HepG2 (cell line): ENCODE results near the gene ANKRD53. TPM values are rescaled to one million over a fixed set of nuclear protein-coding genes. Genes with fewer than 3 reads are reported as not detected.

Experiments
- ATAC-seq: fragments of 200-7000 bp; cut with Tn5 transposase; 3 replicates; pipeline ENCODE4 v1.9.1; 2020; ENCODE audit warnings: mild to moderate bottlenecking, moderate library complexity
- BruUV-seq: library from RNA; stranded (reverse); fragments of 400-500 nt; replicated peaks from 2 replicates; lab custom pipeline; 2021; lab: Mats Ljungman, UMichigan
- CTCF ChIA-PET: fragments of 300-600 bp; formaldehyde crosslinking; extraction: SDS; loops from one replicate; lab custom pipeline; 2021; ENCODE audit warnings: low total read pairs, inconsistent platforms, low intra/inter-chr PET ratio; lab: Yijun Ruan, JAX
- POLR2A ChIA-PET: fragments of 350-600 bp; sonication (Branson Sonifier 250); formaldehyde crosslinking; loops from one replicate; lab custom pipeline; 2020; ENCODE audit warnings: antibody characterized with exemption, inconsistent platforms; lab: Yijun Ruan, JAX
- DNase-seq: peaks from one replicate; pipeline ENCODE4 v3.0.0-alpha.2; 2015; ENCODE audit warnings: low spot score
- FAIRE-seq: peaks from 3 replicates; lab custom pipeline; 2011; peaks lifted over from hg19 to GRCh38; lab: Jason Lieb, UNC
- H2AFZ ChIP-seq: one replicate; pipeline ENCODE4 v1.6.1; 2011; ENCODE audit warnings: low read length, inconsistent platforms
- H3K27ac ChIP-seq: fragments of 300-600 bp; 3 replicates; pipeline ENCODE4 v1.8.0; 2011; ENCODE audit warnings: mixed run types, mild to moderate bottlenecking, mixed read lengths, low read length, inconsistent platforms; ENCODE audit not compliant: insufficient read depth; ENCODE audit errors: extremely low read length
- H3K27me3 ChIP-seq, 2 experiments: fragments of 200-600 bp in 1 of 2; 2 replicates in 1 of 2; 3 replicates in 1 of 2; pipeline versions ENCODE4 v1.6.0 to v1.8.0; 2011; ENCODE audit warnings: low read length in 2 of 2, mild to moderate bottlenecking in 2 of 2, moderate library complexity in 2 of 2, inconsistent platforms in 1 of 2; ENCODE audit not compliant: insufficient read depth in 2 of 2, control insufficient read depth in 1 of 2
- H3K36me3 ChIP-seq, 2 experiments: fragments of 200-600 bp in 1 of 2; replicated peaks in 1 of 2; 2 replicates in 1 of 2; 3 replicates in 1 of 2; pipeline versions ENCODE4 v1.5.1 to v1.8.0; 2011; ENCODE audit warnings: low read length in 2 of 2, inconsistent platforms in 1 of 2; ENCODE audit not compliant: insufficient read depth in 2 of 2, control insufficient read depth in 1 of 2
- H3K4me1 ChIP-seq: 2 replicates; pipeline ENCODE4 v1.5.1; 2012; ENCODE audit warnings: low read length, inconsistent platforms; ENCODE audit not compliant: insufficient read depth
- H3K4me2 ChIP-seq: 2 replicates; pipeline ENCODE4 v1.6.0; 2011; ENCODE audit warnings: low read depth, low read length, inconsistent platforms
- H3K4me3 ChIP-seq, 3 experiments: fragments of 200-600 bp in 1 of 3; sonication (generic), shearing (Covaris generic) in 1 of 3; replicated peaks in 1 of 3; 2 replicates each; pipeline ENCODE4 v1.5.1; 2011 to 2016; ENCODE audit warnings: low read length in 3 of 3, inconsistent platforms in 2 of 3, low read depth in 2 of 3, mild to moderate bottlenecking in 2 of 3, control low read depth in 1 of 3, mixed read lengths in 1 of 3; ENCODE audit not compliant: insufficient read depth in 1 of 3
- H3K79me2 ChIP-seq: one replicate; pipeline ENCODE4 v1.6.1; 2011; ENCODE audit warnings: low read length, inconsistent platforms; ENCODE audit not compliant: insufficient read depth
- H3K9ac ChIP-seq: 2 replicates; pipeline ENCODE4 v1.6.0; 2011; ENCODE audit warnings: mild to moderate bottlenecking, low read depth, low read length, inconsistent platforms; ENCODE audit not compliant: insufficient read depth
- H3K9me3 ChIP-seq: 2 replicates; pipeline ENCODE4 v1.5.1; 2012; ENCODE audit warnings: mild to moderate bottlenecking, low read length
- H4K20me1 ChIP-seq: 2 replicates; pipeline ENCODE4 v1.6.0; 2011; ENCODE audit warnings: inconsistent platforms, mild to moderate bottlenecking, low read length, moderate library complexity; ENCODE audit not compliant: insufficient read depth
- CENPT ChIP-seq: sonication (generic); formaldehyde crosslinking; IDR thresholded peaks from 2 replicates; pipeline ENCODE4 v1.8.0; 2022; ENCODE audit warnings: low read depth, mild to moderate bottlenecking, moderate library complexity, missing genetic modification reagents
- KAT7 ChIP-seq: IDR thresholded peaks from 2 replicates; pipeline ENCODE4 v1.6.1; 2018; ENCODE audit warnings: borderline replicate concordance, missing compliant biosample characterization
- ZNF367 ChIP-seq: sonication (generic); formaldehyde crosslinking; IDR thresholded peaks from 2 replicates; pipeline ENCODE4 v1.4.0; 2020; ENCODE audit warnings: missing genetic modification reagents, borderline replicate concordance
- WGBS: methylation state at CpG from one replicate; pipeline ENCODE4 v1.1.6; 2017; ENCODE audit warnings: low lambda C conversion rate; 5-methylcytosine and 5-hydroxymethylcytosine counted together
- in situ Hi-C: cut with HindIII; loops from 2 replicates; pipeline ENCODE4 v1.10.0; 2017; ENCODE audit warnings: low pct_unique_long_range_greater_than_20kb; ENCODE audit not compliant: extremely low pct_ligation_motif_present
- intact Hi-C: fragments of 100-400 bp; cut with micrococcal nuclease; formaldehyde crosslinking; loops from one replicate; pipeline ENCODE4 v1.10.0; 2022; ENCODE audit not compliant: unreplicated experiment
- polyA plus RNA-seq, 8 experiments: library from polyadenylated mRNA; depleted of rRNA in 3 of 8; stranded (reverse) in 7 of 8; unstranded in 1 of 8; fragments of >200 nt; fragmentation: Illumina TruSeq in 4 of 8; extraction: Trizol in 4 of 8; gene quantifications; 2 replicates each; pipeline versions ENCODE4 v1.2.1 to v1.2.3, GENCODE V29; 2011 to 2016; ENCODE audit warnings: low read depth in 4 of 8, missing spikeins in 1 of 8, mixed read lengths in 1 of 8; ENCODE audit not compliant: insufficient read depth in 1 of 8
- total RNA-seq, 5 experiments: library from RNA; depleted of rRNA; stranded (reverse); fragments of >200 nt; fragmentation: Illumina TruSeq; extraction: Trizol; gene quantifications; 2 replicates each; pipeline ENCODE4 v1.2.3, GENCODE V29; 2016; ENCODE audit warnings: low read depth in 1 of 5
- TF ChIP-seq, protein P1 (sequence below): sonication (generic); formaldehyde crosslinking; IDR thresholded peaks from 2 replicates; pipeline ENCODE4 v1.4.0; 2020; ENCODE audit warnings: missing genetic modification reagents

Gene ANKRD53
- total and polyA plus RNA-seq, 2 of the 13 experiments (the other 11 are each of a cell fraction or from before 2014, with no cell fraction given), result 0.15 TPM; not detected in 1

DNA sequence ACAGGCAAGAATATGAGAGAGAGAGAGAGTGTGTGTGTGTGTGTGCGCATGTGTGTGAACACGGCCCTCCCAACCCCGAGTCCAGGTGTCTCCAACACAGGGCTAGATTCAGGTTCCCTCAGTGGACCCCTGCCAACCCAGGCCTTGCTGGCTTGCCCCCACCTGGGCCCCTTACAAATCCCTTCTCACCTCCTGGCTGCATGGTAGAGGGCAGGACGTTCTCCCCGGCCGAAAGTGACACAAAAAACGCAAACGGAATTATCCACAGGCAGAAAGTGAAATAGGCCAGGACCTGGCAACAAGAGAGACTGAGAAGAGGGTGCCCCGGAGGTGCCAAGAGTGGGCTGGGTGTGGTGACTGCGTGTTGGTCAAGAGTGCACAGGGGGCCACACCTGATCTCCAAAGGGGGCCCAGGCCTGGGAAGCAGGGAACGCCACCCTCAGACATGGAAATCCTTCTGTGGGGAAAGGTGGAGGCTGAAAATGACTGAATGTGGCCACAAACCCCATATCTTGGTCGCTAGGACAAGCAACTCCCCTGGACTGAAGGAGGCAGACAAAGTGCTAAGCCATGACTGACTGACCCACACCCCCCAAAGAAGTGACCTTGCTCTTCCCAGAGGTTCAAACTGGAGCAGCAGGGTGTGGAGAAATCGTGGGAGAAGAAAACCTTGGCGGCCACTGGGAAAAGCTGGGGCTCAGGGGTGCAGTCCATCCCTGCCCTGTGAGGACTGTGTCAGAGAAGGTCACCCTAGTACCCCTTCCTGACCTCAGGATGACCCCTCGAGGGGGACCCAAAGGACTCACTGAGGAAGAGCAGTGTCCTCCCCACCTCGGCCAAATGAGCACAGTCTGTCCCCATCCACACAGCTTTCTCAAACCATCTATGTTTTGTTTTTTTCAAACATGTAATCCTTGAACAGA, 10.6 kb downstream of the ANKRD53 start:
- in situ Hi-C loops (no loop called here), intact Hi-C loops (no loop called here)
- ATAC-seq (no peak), FAIRE-seq (no peak), DNase-seq (no peak)
- Histone ChIP-seq H3K36me3 (peaks cover 43 to 54% of the 10 kb centered on the region in 2 experiments), H3K4me2 (no peak overlapping the region), H3K4me3 (no peak overlapping the region), H3K4me1 (peaks cover 15% of the 10 kb centered on the region), H3K79me2 (peaks cover 14% of the 10 kb centered on the region), H2AFZ (no peak overlapping the region), H3K9ac (no peak overlapping the region), H4K20me1 (peaks cover 7% of the 10 kb centered on the region), H3K27me3 (no peaks in the 10 kb centered on the region), H3K9me3 (no peaks in the 10 kb centered on the region), H3K27ac (no peak overlapping the region)
- BruUV-seq, result no TSS peak
- ChIA-PET CTCF (no interaction called here), POLR2A (no interaction called here)
- no peak for TF ChIP-seq ZNF367 (CRISPR knock-in tag)
- WGBS, result 96% methylated on average over 16 of the region's 16 CpGs

DNA sequence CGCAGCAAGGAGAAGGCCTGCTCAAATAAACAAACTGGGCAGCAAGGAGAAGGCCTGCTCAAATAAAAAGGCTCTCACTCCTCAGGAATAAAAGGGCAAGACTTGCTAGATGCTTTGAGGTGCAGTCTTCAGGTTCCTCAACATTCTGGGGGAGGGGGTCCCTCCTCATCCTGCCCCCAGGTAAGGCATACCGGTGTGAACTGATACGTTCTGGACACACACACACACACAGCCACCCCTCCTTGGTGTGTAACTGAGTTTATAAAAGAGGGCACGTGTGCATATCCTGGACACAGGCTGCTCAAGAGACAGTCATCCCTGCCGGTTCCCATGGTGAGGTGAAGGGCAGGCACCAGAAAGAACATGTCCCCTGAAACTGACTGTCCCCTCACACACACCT, 11.8 kb downstream of the ANKRD53 start:
- Histone ChIP-seq H3K4me2 (no peak overlapping the region), H3K9me3 (no peaks in the 10 kb centered on the region), H2AFZ (no peak overlapping the region), H3K36me3 (peaks cover 42 to 54% of the 10 kb centered on the region in 2 experiments), H3K9ac (no peak overlapping the region), H3K4me3 (no peak overlapping the region), H3K27ac (no peak overlapping the region), H3K4me1 (peaks cover 15% of the 10 kb centered on the region), H3K79me2 (peaks cover 19% of the 10 kb centered on the region), H3K27me3 (no peaks in the 10 kb centered on the region; a peak in 1 of 5 replicates), H4K20me1 (peaks cover 8% of the 10 kb centered on the region)
- intact Hi-C loops (no loop called here), in situ Hi-C loops (no loop called here)
- ChIA-PET CTCF (no interaction called here), POLR2A (no interaction called here)
- no peak for ATAC-seq
- no peak for DNase-seq
- BruUV-seq, result no TSS peak
- 98% methylated on average over 5 of the region's 5 CpGs for WGBS
- FAIRE-seq, result no peak
- TF ChIP-seq, protein P1, sequence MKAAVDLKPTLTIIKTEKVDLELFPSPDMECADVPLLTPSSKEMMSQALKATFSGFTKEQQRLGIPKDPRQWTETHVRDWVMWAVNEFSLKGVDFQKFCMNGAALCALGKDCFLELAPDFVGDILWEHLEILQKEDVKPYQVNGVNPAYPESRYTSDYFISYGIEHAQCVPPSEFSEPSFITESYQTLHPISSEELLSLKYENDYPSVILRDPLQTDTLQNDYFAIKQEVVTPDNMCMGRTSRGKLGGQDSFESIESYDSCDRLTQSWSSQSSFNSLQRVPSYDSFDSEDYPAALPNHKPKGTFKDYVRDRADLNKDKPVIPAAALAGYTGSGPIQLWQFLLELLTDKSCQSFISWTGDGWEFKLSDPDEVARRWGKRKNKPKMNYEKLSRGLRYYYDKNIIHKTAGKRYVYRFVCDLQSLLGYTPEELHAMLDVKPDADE (CRISPR knock-in tag), result no peak
- TF ChIP-seq KAT7 (CRISPR knock-in tag) (no peak), CENPT (CRISPR knock-in tag) (no peak)
